ENCODE measurements around the gene TIMP1.

The TIMP1 gene

DNA sequence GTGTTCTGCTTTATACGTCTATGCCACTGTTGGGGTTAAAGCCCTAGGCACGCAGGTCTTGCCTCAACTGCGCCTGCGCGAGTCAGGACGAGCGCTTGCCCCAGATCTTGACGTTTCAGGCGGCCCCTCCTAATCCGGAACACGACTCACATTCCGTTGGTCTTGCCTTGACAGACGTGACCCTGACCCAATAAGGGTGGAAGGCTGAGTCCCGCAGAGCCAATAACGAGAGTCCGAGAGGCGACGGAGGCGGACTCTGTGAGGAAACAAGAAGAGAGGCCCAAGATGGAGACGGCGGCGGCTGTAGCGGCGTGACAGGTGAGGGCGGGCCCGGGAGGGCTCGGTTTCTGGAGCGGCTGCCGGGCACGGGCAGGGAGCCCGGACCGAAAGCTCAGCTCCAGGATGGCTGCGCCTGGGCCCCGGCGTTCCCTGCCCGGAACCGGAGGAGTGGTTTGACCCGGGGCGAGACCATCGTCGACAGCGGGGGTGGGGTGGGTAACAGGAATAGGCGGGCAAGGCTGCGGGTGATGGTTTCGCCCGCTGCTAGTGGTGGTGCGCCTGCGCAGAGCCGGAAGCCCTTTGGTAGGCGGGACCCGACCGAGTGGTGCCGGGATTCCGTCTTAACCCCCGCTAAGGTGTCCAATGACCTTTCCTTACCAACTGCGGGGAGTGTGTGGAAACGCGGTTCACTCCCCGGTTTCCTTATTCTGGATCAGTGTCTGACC lies 21.1 kb upstream of the TIMP1 start, which contains the start of gene ARAF (continued):
- TF ChIP-seq, protein P1, sequence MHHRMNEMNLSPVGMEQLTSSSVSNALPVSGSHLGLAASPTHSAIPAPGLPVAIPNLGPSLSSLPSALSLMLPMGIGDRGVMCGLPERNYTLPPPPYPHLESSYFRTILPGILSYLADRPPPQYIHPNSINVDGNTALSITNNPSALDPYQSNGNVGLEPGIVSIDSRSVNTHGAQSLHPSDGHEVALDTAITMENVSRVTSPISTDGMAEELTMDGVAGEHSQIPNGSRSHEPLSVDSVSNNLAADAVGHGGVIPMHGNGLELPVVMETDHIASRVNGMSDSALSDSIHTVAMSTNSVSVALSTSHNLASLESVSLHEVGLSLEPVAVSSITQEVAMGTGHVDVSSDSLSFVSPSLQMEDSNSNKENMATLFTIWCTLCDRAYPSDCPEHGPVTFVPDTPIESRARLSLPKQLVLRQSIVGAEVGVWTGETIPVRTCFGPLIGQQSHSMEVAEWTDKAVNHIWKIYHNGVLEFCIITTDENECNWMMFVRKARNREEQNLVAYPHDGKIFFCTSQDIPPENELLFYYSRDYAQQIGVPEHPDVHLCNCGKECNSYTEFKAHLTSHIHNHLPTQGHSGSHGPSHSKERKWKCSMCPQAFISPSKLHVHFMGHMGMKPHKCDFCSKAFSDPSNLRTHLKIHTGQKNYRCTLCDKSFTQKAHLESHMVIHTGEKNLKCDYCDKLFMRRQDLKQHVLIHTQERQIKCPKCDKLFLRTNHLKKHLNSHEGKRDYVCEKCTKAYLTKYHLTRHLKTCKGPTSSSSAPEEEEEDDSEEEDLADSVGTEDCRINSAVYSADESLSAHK (tag by site-specific recombination; IDR thresholded peaks at IDR 0.05), result peak; percentile 59; the same call in 1 of the 2 replicates
- TF ChIP-seq ZNF433 (tag by site-specific recombination; IDR thresholded peaks at IDR 0.05; ENCODE audit: low read depth) (no peak), ZNF223 (tag by site-specific recombination; IDR thresholded peaks at IDR 0.05) (no peak), GFI1B (tag by site-specific recombination; IDR thresholded peaks at IDR 0.05) (no peak), ZNF341 (tag by site-specific recombination; IDR thresholded peaks at IDR 0.05; ENCODE audit: low read depth) (peak; percentile 99), ZNF335 (tag by site-specific recombination; conservative IDR thresholded peaks at IDR 0.05) (peak; percentile 87), ZNF660 (tag by site-specific recombination; IDR thresholded peaks at IDR 0.05) (0 out of 2 replicates have a peak, but pooled peaks have one; percentile 52), PRDM1 (tag by site-specific recombination; IDR thresholded peaks at IDR 0.05) (no peak), ZSCAN16 (tag by site-specific recombination; IDR thresholded peaks at IDR 0.05) (no peak), ZNF19 (tag by site-specific recombination; IDR thresholded peaks at IDR 0.05; ENCODE audit: low read depth) (no peak), ZBTB21 (tag by site-specific recombination; IDR thresholded peaks at IDR 0.05) (peak; percentile 27; the same call in 1 of the 2 replicates), GLIS1 (tag by site-specific recombination; IDR thresholded peaks at IDR 0.05) (peak; percentile 53), ZNF202 (tag by site-specific recombination; IDR thresholded peaks at IDR 0.05; ENCODE audit: borderline replicate concordance) (no peak), ZBTB48 (tag by site-specific recombination; IDR thresholded peaks at IDR 0.05) (peak; percentile 57), ZNF10 (tag by site-specific recombination; IDR thresholded peaks at IDR 0.05) (peak; percentile 68; the same call in 1 of the 2 replicates), ZNF654 (tag by site-specific recombination; IDR thresholded peaks at IDR 0.05; ENCODE audit: low read depth) (no peak), ZNF146 (tag by site-specific recombination; IDR thresholded peaks at IDR 0.05) (0 out of 2 replicates have a peak, but pooled peaks have one; percentile 11), KLF16 (tag by site-specific recombination; IDR thresholded peaks at IDR 0.05) (peak; percentile 74), GLI4 (tag by site-specific recombination; IDR thresholded peaks at IDR 0.05) (peak; percentile 31; the same call in 1 of the 2 replicates), ZFP37 (tag by site-specific recombination; IDR thresholded peaks at IDR 0.05) (0 out of 2 replicates have a peak, but pooled peaks have one; percentile 36), ZBTB8A (tag by site-specific recombination; IDR thresholded peaks at IDR 0.05) (peak; percentile 81)
- TF ChIP-seq, protein P2, sequence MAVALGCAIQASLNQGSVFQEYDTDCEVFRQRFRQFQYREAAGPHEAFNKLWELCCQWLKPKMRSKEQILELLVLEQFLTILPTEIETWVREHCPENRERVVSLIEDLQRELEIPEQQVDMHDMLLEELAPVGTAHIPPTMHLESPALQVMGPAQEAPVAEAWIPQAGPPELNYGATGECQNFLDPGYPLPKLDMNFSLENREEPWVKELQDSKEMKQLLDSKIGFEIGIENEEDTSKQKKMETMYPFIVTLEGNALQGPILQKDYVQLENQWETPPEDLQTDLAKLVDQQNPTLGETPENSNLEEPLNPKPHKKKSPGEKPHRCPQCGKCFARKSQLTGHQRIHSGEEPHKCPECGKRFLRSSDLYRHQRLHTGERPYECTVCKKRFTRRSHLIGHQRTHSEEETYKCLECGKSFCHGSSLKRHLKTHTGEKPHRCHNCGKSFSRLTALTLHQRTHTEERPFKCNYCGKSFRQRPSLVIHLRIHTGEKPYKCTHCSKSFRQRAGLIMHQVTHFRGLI (tag by site-specific recombination; IDR thresholded peaks at IDR 0.05), result no peak
- TF ChIP-seq, protein P3, sequence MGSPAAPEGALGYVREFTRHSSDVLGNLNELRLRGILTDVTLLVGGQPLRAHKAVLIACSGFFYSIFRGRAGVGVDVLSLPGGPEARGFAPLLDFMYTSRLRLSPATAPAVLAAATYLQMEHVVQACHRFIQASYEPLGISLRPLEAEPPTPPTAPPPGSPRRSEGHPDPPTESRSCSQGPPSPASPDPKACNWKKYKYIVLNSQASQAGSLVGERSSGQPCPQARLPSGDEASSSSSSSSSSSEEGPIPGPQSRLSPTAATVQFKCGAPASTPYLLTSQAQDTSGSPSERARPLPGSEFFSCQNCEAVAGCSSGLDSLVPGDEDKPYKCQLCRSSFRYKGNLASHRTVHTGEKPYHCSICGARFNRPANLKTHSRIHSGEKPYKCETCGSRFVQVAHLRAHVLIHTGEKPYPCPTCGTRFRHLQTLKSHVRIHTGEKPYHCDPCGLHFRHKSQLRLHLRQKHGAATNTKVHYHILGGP (tag by site-specific recombination; IDR thresholded peaks at IDR 0.05), result no peak
- TF ChIP-seq, protein P4, sequence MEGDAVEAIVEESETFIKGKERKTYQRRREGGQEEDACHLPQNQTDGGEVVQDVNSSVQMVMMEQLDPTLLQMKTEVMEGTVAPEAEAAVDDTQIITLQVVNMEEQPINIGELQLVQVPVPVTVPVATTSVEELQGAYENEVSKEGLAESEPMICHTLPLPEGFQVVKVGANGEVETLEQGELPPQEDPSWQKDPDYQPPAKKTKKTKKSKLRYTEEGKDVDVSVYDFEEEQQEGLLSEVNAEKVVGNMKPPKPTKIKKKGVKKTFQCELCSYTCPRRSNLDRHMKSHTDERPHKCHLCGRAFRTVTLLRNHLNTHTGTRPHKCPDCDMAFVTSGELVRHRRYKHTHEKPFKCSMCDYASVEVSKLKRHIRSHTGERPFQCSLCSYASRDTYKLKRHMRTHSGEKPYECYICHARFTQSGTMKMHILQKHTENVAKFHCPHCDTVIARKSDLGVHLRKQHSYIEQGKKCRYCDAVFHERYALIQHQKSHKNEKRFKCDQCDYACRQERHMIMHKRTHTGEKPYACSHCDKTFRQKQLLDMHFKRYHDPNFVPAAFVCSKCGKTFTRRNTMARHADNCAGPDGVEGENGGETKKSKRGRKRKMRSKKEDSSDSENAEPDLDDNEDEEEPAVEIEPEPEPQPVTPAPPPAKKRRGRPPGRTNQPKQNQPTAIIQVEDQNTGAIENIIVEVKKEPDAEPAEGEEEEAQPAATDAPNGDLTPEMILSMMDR (tag by site-specific recombination; IDR thresholded peaks at IDR 0.05), result no peak
- TF ChIP-seq, protein P5, sequence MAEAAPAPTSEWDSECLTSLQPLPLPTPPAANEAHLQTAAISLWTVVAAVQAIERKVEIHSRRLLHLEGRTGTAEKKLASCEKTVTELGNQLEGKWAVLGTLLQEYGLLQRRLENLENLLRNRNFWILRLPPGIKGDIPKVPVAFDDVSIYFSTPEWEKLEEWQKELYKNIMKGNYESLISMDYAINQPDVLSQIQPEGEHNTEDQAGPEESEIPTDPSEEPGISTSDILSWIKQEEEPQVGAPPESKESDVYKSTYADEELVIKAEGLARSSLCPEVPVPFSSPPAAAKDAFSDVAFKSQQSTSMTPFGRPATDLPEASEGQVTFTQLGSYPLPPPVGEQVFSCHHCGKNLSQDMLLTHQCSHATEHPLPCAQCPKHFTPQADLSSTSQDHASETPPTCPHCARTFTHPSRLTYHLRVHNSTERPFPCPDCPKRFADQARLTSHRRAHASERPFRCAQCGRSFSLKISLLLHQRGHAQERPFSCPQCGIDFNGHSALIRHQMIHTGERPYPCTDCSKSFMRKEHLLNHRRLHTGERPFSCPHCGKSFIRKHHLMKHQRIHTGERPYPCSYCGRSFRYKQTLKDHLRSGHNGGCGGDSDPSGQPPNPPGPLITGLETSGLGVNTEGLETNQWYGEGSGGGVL (tag by site-specific recombination; IDR thresholded peaks at IDR 0.05), result no peak
- TF ChIP-seq, protein P6, sequence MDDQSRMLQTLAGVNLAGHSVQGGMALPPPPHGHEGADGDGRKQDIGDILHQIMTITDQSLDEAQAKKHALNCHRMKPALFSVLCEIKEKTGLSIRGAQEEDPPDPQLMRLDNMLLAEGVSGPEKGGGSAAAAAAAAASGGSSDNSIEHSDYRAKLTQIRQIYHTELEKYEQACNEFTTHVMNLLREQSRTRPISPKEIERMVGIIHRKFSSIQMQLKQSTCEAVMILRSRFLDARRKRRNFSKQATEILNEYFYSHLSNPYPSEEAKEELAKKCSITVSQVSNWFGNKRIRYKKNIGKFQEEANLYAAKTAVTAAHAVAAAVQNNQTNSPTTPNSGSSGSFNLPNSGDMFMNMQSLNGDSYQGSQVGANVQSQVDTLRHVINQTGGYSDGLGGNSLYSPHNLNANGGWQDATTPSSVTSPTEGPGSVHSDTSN (CRISPR knock-in tag; IDR thresholded peaks at IDR 0.05), result peak; percentile 93
- TF ChIP-seq, protein P7, sequence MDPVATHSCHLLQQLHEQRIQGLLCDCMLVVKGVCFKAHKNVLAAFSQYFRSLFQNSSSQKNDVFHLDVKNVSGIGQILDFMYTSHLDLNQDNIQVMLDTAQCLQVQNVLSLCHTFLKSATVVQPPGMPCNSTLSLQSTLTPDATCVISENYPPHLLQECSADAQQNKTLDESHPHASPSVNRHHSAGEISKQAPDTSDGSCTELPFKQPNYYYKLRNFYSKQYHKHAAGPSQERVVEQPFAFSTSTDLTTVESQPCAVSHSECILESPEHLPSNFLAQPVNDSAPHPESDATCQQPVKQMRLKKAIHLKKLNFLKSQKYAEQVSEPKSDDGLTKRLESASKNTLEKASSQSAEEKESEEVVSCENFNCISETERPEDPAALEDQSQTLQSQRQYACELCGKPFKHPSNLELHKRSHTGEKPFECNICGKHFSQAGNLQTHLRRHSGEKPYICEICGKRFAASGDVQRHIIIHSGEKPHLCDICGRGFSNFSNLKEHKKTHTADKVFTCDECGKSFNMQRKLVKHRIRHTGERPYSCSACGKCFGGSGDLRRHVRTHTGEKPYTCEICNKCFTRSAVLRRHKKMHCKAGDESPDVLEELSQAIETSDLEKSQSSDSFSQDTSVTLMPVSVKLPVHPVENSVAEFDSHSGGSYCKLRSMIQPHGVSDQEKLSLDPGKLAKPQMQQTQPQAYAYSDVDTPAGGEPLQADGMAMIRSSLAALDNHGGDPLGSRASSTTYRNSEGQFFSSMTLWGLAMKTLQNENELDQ (tag by site-specific recombination; IDR thresholded peaks at IDR 0.05; ENCODE audit: low read depth), result no peak
